T47D (cell line): Measurements from ENCODE around the gene CNTROB.
"Not testable (repeated sequence)": the region's sequence is repeated elsewhere in the genome, so short reads cannot be mapped to it uniquely, and the experiment has no call there.

Experiments used
- DNase-seq, 2 experiments: peaks; one replicate each; pipeline versions ENCODE4 v3.0.0 to v3.0.0-alpha.2; 2011 to 2012; ENCODE audit warnings: low read depth in 1 of 2, low spot score in 1 of 2
- JUND ChIP-seq: IDR thresholded peaks from 2 replicates; pipeline ENCODE4 v1.6.1; 2012; ENCODE audit warnings: low read depth
- in situ Hi-C: cut with HindIII; loops from 2 replicates; pipeline ENCODE4 v1.10.0; 2016; ENCODE audit warnings: low sequenced_read_pairs, low pct_unique_long_range_greater_than_20kb

CNTROB gene

GRCh38 chr17:7940034-7940433 lies 8.0 kb downstream of the CNTROB start:
- TF ChIP-seq JUND: no peak
- in situ Hi-C loops: no loop called here
- no peak for DNase-seq

GRCh38 chr17:7940743-7941142 lies 8.7 kb downstream of the CNTROB start:
- in situ Hi-C loops: no loop called here
- TF ChIP-seq JUND: no peak
- no peak for DNase-seq

- TF ChIP-seq JUND: no peak
- no peak for DNase-seq
- in situ Hi-C loops: no loop called here
Measured at GRCh38 chr17:7943291-7943690, 11.3 kb downstream of the CNTROB start.

DNA sequence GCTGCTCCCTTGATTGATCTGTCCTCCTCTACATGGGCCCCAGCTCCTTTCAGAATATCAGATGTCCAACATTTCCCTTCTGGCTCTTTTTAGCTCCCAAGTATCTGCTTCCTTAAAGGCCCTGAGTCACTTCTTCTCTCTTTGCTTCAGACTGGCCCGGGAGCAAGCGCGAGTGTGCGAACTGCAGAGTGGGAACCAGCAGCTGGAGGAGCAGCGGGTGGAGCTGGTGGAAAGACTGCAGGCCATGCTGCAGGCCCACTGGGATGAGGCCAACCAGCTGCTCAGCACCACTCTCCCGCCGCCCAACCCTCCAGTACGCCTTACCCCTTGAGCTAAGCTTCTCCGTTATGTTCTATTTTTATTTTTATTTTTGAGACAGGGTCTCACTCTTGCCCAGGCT lies 12.3 kb downstream of the CNTROB start:
- in situ Hi-C loops: no loop called here
- TF ChIP-seq JUND: no peak

GRCh38 chr17:7945651-7946050 lies 13.6 kb downstream of the CNTROB start:
- no peak for DNase-seq
- in situ Hi-C loops: no loop called here
- no peak for TF ChIP-seq JUND

More for the DNA sequence above, 12.3 kb downstream of the CNTROB start:
- no peak for DNase-seq

GRCh38 chr17:7946441-7946840 lies 14.4 kb downstream of the CNTROB start:
- no peak for TF ChIP-seq JUND
- in situ Hi-C loops: no loop called here
- DNase-seq: no peak

GRCh38 chr17:7947651-7948050 lies 15.6 kb downstream of the CNTROB start:
- DNase-seq: no peak
- in situ Hi-C loops: no loop called here
- TF ChIP-seq JUND: no peak

- TF ChIP-seq JUND: no peak
- no peak for DNase-seq
- in situ Hi-C loops: no loop called here
Measured at GRCh38 chr17:7950578-7950977, 18.6 kb downstream of the CNTROB start.

DNA sequence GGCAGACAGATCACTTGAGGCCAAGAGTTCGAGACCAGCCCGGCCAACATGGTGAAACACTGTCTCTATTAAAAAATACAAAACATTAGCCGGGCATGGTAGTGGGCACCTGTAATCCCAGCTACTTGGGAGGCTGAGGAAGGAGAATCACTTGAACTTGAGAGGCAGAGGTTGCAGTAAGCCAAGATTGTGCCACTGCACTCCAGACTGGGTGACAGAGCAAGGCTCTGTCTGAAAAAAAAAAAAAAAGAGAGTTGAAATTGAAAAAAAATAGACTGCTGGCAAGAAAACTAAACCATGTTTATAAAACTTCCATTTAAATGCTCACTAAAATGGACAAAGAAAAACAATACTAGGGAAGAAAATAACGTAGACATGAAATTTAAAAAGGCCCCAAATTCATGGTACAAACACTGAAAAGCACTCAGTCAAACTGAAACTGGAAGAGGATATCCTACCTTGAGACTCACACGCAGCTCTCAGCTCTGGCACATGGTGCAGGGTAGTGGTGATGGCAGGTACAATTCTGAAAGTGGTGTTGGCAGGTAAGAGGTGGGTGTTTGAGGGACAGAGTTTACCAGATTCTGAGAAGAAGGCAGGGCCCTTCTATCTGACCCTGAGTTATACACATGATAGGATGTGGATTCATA lies 19.3 kb downstream of the CNTROB start:
- no peak for DNase-seq
- in situ Hi-C loops: no loop called here
- no peak for TF ChIP-seq JUND

GRCh38 chr17:7953266-7953665 lies 21.3 kb downstream of the CNTROB start:
- in situ Hi-C loops: not testable (repeated sequence)

DNA sequence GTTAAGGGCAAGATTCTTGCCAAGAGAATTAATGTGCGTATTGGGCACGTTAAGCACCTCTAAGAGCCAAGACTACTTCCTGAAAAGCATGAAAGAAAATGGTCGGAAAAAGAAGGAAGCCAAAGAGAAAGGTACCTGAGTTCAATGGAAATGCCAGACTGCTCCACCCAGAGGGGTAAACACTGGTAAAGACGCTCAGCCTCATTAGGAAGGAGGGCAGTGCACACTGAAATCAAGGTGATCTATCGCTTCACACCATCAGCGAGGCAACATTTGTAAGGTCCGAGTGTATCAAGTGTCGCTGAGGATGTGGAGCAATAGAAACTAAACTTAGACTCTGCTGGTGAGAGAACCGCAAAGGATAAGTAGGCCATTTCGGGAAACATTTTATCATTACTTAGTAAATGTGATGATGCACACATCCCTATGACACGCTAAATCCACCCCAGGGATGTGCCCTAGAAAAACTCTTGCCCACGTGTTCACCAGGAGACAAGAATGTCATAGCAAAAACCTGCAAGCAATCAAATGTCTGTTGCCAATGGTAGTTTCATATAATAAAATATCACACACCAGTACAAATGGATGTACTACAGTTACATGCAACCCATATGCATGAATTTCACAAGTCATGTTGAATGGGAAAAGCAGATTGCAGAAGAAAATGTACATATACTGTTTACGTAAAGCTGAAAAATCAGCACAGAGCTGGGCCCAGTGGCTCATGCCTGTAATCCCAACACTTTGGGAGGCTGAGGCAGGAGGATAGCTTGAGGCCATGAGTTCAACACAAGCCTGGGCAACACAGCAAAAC lies 23.6 kb downstream of the CNTROB start:
- no peak for DNase-seq
- TF ChIP-seq JUND: no peak
- in situ Hi-C loops: no loop called here

More at GRCh38 chr17:7953266-7953665, 21.3 kb downstream of the CNTROB start:
- not testable (repeated sequence) for DNase-seq

- DNase-seq: no peak
- TF ChIP-seq JUND: no peak
- in situ Hi-C loops: no loop called here
Measured at GRCh38 chr17:7956228-7956965, 24.4 kb downstream of the CNTROB start.
